Hepatocyte (in vitro differentiated cells): ENCODE data around the gene BTK.

Experiments
- EZH2 ChIP-seq: fragments of 200-600 bp; sonication (generic); IDR thresholded peaks from 2 replicates; pipeline ENCODE4 v1.6.1; 2016; ENCODE audit warnings: antibody characterized with exemption, mild to moderate bottlenecking, borderline replicate concordance
- EZH2phosphoT487 ChIP-seq: fragments of 200-600 bp; sonication (generic); IDR thresholded peaks from one replicate; pipeline ENCODE4 v1.6.1; 2018; ENCODE audit warnings: antibody characterized with exemption, mild to moderate bottlenecking, low read depth, moderate library complexity; ENCODE audit not compliant: unreplicated experiment, severe bottlenecking
- TF ChIP-seq, protein P1 (sequence below): fragments of 200-600 bp; sonication (generic); IDR thresholded peaks from 2 replicates; pipeline ENCODE4 v1.5.1; 2016; ENCODE audit warnings: antibody characterized with exemption, mild to moderate bottlenecking; ENCODE audit not compliant: poor library complexity

DNA sequence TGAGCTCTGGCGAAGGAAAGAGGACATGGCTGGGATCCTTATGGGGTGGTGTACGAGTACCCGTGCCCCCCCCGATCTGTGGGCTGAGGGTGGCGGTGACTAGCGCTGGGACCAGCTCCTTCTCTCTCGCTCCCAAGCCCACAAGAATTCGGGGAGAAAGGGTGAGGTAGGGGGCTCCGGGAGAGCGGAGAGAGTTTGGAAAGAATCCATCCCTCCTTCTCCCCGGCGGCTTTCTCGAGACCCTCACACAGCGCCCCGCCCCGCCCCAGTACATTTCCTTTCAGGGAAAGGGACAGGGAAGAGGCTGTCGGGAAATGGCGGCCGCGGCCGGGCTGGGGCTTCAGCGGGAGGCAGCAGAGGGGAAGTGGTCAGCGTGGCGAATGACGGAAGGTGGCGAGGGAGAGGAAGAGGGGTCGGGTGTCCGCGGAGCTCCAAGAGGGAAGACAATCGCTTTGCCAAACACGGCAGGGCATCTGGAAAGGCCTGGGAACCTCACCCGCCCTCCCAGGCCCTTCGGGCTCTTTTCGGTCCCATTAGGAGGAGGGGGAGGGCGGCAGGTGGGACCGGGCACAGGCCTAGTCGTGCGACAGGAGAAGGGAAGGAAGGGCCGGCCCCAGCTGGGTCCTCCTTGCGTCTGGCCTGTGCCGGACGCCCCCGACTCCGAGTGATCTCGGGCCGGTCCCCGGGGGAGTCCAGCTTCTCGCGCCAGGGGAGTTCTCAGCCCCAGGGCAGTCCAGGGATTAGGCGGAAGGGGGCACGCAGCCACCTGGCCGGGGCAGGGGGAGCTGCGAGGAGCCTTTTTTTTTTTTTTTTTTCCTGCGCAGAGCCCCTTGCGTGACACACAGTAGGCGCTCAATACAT is 32.2 kb upstream of the BTK start:
- TF ChIP-seq, protein P1, sequence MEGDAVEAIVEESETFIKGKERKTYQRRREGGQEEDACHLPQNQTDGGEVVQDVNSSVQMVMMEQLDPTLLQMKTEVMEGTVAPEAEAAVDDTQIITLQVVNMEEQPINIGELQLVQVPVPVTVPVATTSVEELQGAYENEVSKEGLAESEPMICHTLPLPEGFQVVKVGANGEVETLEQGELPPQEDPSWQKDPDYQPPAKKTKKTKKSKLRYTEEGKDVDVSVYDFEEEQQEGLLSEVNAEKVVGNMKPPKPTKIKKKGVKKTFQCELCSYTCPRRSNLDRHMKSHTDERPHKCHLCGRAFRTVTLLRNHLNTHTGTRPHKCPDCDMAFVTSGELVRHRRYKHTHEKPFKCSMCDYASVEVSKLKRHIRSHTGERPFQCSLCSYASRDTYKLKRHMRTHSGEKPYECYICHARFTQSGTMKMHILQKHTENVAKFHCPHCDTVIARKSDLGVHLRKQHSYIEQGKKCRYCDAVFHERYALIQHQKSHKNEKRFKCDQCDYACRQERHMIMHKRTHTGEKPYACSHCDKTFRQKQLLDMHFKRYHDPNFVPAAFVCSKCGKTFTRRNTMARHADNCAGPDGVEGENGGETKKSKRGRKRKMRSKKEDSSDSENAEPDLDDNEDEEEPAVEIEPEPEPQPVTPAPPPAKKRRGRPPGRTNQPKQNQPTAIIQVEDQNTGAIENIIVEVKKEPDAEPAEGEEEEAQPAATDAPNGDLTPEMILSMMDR: no peak
- no peak for TF ChIP-seq EZH2phosphoT487
- TF ChIP-seq EZH2: no peak
